ENCODE results near the gene QDPR. TPM values are rescaled to one million over a fixed set of nuclear protein-coding genes. Genes with fewer than 3 reads are reported as not detected.

QDPR gene
- total and polyA plus RNA-seq, 9 of the 15 experiments (the other 6 are each of a cell fraction or from before 2014, with no cell fraction given) = 5.7 to 29.7 (median 17.2) TPM

GRCh38 chr4:17511950-17512795, at the start of gene QDPR (continued):
- TF ChIP-seq CREB3L1 (IDR thresholded peaks at IDR 0.05; ENCODE audit: borderline replicate concordance, low read depth) (peak; percentile 24; the same call in 1 of the 2 replicates), STAG1 (CRISPR knock-in tag; IDR thresholded peaks at IDR 0.05; ENCODE audit: borderline replicate concordance) (no peak), ETV5 (CRISPR knock-in tag; IDR thresholded peaks at IDR 0.05; ENCODE audit: low read depth) (no peak), PHF8 (IDR thresholded peaks at IDR 0.05; ENCODE audit: borderline replicate concordance, low read length) (peak; percentile 73; the same call in 1 of the 2 replicates), ZBTB1 (CRISPR knock-in tag; IDR thresholded peaks at IDR 0.05; ENCODE audit: borderline replicate concordance, low read depth) (no peak), CREM (IDR thresholded peaks at IDR 0.05; ENCODE audit: low read depth) (peak; percentile 38; the same call in 1 of the 2 replicates), NRF1 (conservative IDR thresholded peaks at IDR 0.05 in 1 of 2, IDR thresholded peaks at IDR 0.05 in 1 of 2) (peak; percentile 44 to 50; a peak in 2 of 4 replicates), ZBTB7A (IDR thresholded peaks at IDR 0.05; ENCODE audit: borderline replicate concordance, control insufficient read depth, low read depth, low read length) (peak; percentile 79; the same call in 1 of the 2 replicates), CCNT2 (IDR thresholded peaks at IDR 0.05; ENCODE audit: borderline replicate concordance, extremely low read depth, insufficient read length, low read depth, low read length) (peak; percentile 84), ELK3 (CRISPR knock-in tag; IDR thresholded peaks at IDR 0.05) (no peak), KLF6 (CRISPR knock-in tag; IDR thresholded peaks at IDR 0.05; ENCODE audit: borderline replicate concordance) (no peak), POLR3G (IDR thresholded peaks at IDR 0.05; ENCODE audit: extremely low read depth, insufficient read length, insufficient replicate concordance) (no peak), BRF2 (IDR thresholded peaks at IDR 0.05; ENCODE audit: borderline replicate concordance, insufficient read depth, insufficient read length) (no peak), ZNF589 (CRISPR knock-in tag; IDR thresholded peaks at IDR 0.05; ENCODE audit: low read depth) (no peak), POLR2AphosphoS2 (IDR thresholded peaks at IDR 0.05; ENCODE audit: low read length) (no peak), ZNF24 (IDR thresholded peaks at IDR 0.05) (peak; percentile 50; the same call in 1 of the 2 replicates), HNRNPL (IDR thresholded peaks at IDR 0.05; ENCODE audit: low read depth, low read length) (peak; percentile 81; the same call in 1 of the 2 replicates), ARID1B (IDR thresholded peaks at IDR 0.05) (no peak), RNF2 (IDR thresholded peaks at IDR 0.05) (no peak), RBM22 (IDR thresholded peaks at IDR 0.05; ENCODE audit: low read depth, low read length, poor library complexity, severe bottlenecking) (no peak), DPF2 (IDR thresholded peaks at IDR 0.05) (no peak), SIN3A (IDR thresholded peaks at IDR 0.05; ENCODE audit: borderline replicate concordance in 2 of 2, control insufficient read depth in 1 of 2, low read depth in 2 of 2, low read length in 2 of 2) (0 out of 4 replicates have a peak, but pooled peaks of 1 of the 2 experiments have one; percentile 37), NONO (IDR thresholded peaks at IDR 0.05; ENCODE audit: low read depth in 2 of 2, low read length in 1 of 2) (peak; percentile 20 to 90; a peak in 2 of 4 replicates), FOXJ2 (tag; IDR thresholded peaks at IDR 0.05) (no peak)

All from K562 (cell line).